Ovary (tissue), 9 donors: Measurements from ENCODE around the gene HTR3D. TPM values are rescaled to one million over a fixed set of nuclear protein-coding genes. Genes with fewer than 3 reads are reported as not detected.
"Not testable (repeated sequence)": the region's sequence is repeated elsewhere in the genome, so short reads cannot be mapped to it uniquely, and the experiment has no call there.

ENCODE experiments used
- DNase-seq, 5 donors: peaks; one replicate each; pipeline ENCODE4 v3.0.0-alpha.2; 2019 to 2020
- H3K27ac ChIP-seq, 2 donors: fragments of 200-600 bp; one replicate each; pipeline versions ENCODE4 v1.5.1 to v1.8.0; 2019 to 2022
- H3K27me3 ChIP-seq: fragments of 200-600 bp; one replicate; pipeline ENCODE4 v1.8.0; 2022
- H3K36me3 ChIP-seq: fragments of 200-600 bp; sonication (generic); one replicate; pipeline ENCODE4 v1.5.1; 2019
- H3K4me1 ChIP-seq: one replicate; pipeline ENCODE4 v1.8.1; 2013; ENCODE audit warnings: mild to moderate bottlenecking, moderate library complexity; ENCODE audit not compliant: insufficient read depth
- H3K4me3 ChIP-seq: fragments of 200-600 bp; sonication (generic); one replicate; pipeline ENCODE4 v1.5.1; 2017
- H3K9me3 ChIP-seq, 2 donors: fragments of 200-600 bp in 1 of 2; sonication (generic) in 1 of 2; one replicate each; pipeline versions ENCODE4 v1.5.1 to v1.8.1; 2013 to 2019; ENCODE audit warnings: mild to moderate bottlenecking in 1 of 2, moderate library complexity in 1 of 2
- CTCF ChIP-seq, 3 donors: fragments of 450-650 bp in 2 of 3; fragments of 200-600 bp in 1 of 3; IDR thresholded peaks; one replicate each; pipeline versions ENCODE4 v1.5.1 to v1.8.0; 2016 to 2022; ENCODE audit warnings: antibody characterized with exemption in 3 of 3, mild to moderate bottlenecking in 1 of 3
- EP300 ChIP-seq: sonication (generic); formaldehyde crosslinking; IDR thresholded peaks from one replicate; pipeline ENCODE4 v1.6.1; 2017; ENCODE audit warnings: antibody characterized with exemption
- POLR2A ChIP-seq: fragments of 450-650 bp; IDR thresholded peaks from one replicate; pipeline ENCODE4 v1.6.1; 2017; ENCODE audit warnings: antibody characterized with exemption, mild to moderate bottlenecking, moderate library complexity
- WGBS, 3 donors: extraction: QIAGEN DNeasy Blood & Tissue Kit in 1 of 3; methylation state at CpG; one replicate each; pipeline versions ENCODE4 v1.1.5 to v1.1.7; 2013 to 2017; 5-methylcytosine and 5-hydroxymethylcytosine counted together
- intact Hi-C, 4 donors: fragments of 100-400 bp; cut with DNase I; formaldehyde crosslinking; loops; one replicate each; pipeline versions ENCODE4 v1.11.0 to v1.15.1; 2022 to 2023
- polyA plus RNA-seq, 2 donors: library from polyadenylated mRNA; stranded (reverse); fragments of 200-250 nt in 1 of 2; fragments of 350-450 nt in 1 of 2; fragmentation: Illumina TruSeq in 1 of 2; extraction: RNeasy Lipid Tissue Mini Kit (QIAGEN cat#74804) in 1 of 2; gene quantifications; one replicate each; pipeline ENCODE4 v1.2.3, GENCODE V29; 2013 to 2014
- total RNA-seq, 7 donors: library from RNA; depleted of rRNA in 2 of 7; stranded (reverse); fragments of >200 nt in 2 of 7; fragmentation: NEBNext Ultra II Directional in 3 of 7; extraction: Animal tissue kit (Norgen Biotek cat#: 25700) in 3 of 7; gene quantifications; one replicate each; pipeline versions ENCODE4 v1.1.0 to v1.2.4, GENCODE V29; 2016 to 2023
- donor health status: DM: no; HTN: no; CAD: no; lungs with moderate emphysema.
- donor health status: DM: no; HTN: no; CAD: no.
- donor health status: Bipolar disorder and iron deficiency.
- donor health status: DM: yes; HTN: yes; CAD: no.
- donor health status: DM: no; HTN: no; CAD: no.
- donor health status: DM: yes; HTN: yes; CAD: no.

HTR3D gene
- total and polyA plus RNA-seq, 9 donors, result 0.24 TPM; not detected in 8

- Histone ChIP-seq H3K36me3 (no peaks in the 10 kb centered on the region), H3K27me3 (no peaks in the 10 kb centered on the region), H3K4me1 (no peaks in the 10 kb centered on the region), H3K4me3 (no peak overlapping the region), H3K27ac (no peak overlapping the region), H3K9me3 (no peaks in the 10 kb centered on the region)
- no peak for DNase-seq
- TF ChIP-seq POLR2A (no peak), EP300 (no peak), CTCF (IDR thresholded peaks at IDR 0.05) (no peak)
- intact Hi-C loops, result no loop called here
These were observed 31.1 kb downstream of the HTR3D start for GRCh38 chr3:184062637-184063036.

- no peak for TF ChIP-seq POLR2A
- 37 to 59% (median 47%) methylated on average over 2 of the region's 2 CpGs for WGBS, 3 donors
- no peak overlapping the region for H3K27ac ChIP-seq
- no peaks in the 10 kb centered on the region for H3K27me3 ChIP-seq
- DNase-seq, result no peak
- H3K9me3 ChIP-seq, result peaks cover 0 to 3% of the 10 kb centered on the region in 2 donors
- intact Hi-C loops, result no loop called here
- no peaks in the 10 kb centered on the region for H3K4me1 ChIP-seq
- no peak overlapping the region for H3K4me3 ChIP-seq
- no peaks in the 10 kb centered on the region for H3K36me3 ChIP-seq
These were observed 34.7 kb downstream of the HTR3D start for GRCh38 chr3:184066211-184066610.

DNA sequence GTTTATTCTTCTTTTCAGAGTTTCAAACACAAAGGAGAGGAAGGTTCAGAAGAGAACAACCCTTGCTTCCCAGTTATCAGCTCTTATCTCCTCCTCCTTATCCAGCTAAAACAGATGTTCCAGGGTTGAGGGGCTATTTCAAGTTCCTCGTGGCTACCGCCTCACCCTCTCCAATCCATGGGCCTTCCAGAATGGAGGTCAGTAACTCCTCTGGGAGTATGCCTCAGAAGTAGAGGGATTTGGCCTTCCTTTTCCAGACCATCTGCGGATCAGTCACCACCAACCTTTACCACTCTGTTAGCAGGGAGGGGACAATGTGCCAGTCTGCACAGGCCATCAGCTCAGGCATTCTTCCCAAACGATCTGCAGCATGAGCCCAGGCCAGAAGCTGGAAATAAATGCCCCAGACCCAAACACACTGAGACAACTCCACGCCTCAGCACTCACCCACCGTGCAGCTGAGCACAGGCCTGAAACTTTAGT, 36.1 kb downstream of the HTR3D start:
- WGBS, 3 donors, result 61 to 66% (median 62%) methylated on average over 6 of the region's 6 CpGs
- no peak overlapping the region for H3K27ac ChIP-seq
- H3K27me3 ChIP-seq, result no peaks in the 10 kb centered on the region
- TF ChIP-seq EP300, result no peak
- TF ChIP-seq CTCF (IDR thresholded peaks at IDR 0.05), result no peak
- no peak for TF ChIP-seq POLR2A
- H3K4me3 ChIP-seq, result no peak overlapping the region
- no peaks in the 10 kb centered on the region for H3K36me3 ChIP-seq
- intact Hi-C loops, result no loop called here
- peaks cover 0 to 3% of the 10 kb centered on the region in 2 donors for H3K9me3 ChIP-seq
- DNase-seq, result no peak
- no peaks in the 10 kb centered on the region for H3K4me1 ChIP-seq

DNA sequence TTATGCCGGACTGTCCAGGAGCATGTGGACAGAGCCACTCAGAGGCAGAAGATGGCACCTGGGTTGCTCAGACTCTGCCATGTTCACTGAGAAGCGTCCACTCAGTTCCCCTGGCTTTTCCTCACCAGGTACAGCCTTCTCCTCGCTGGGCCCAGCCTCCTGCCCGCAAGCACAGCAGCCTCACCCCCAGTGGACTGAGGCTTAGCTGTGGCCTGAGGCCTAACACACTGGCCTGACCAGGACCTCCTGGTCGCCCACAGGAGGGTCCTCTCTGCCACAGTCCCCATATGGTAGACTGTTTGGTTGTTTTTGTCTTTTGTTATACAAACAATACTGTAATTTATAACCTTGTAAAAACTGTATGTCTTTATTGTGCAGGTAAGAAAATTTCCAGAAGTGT, 36.8 kb downstream of the HTR3D start:
- WGBS, 3 donors, result 85 to 95% (median 93%) methylated on average over 5 of the region's 5 CpGs
- H3K36me3 ChIP-seq, result no peaks in the 10 kb centered on the region
- no peak overlapping the region for H3K4me3 ChIP-seq
- no peaks in the 10 kb centered on the region for H3K27me3 ChIP-seq
- intact Hi-C loops, result no loop called here
- no peak for DNase-seq
- H3K27ac ChIP-seq, result no peak overlapping the region
- TF ChIP-seq CTCF (IDR thresholded peaks at IDR 0.05), result no peak
- no peak for TF ChIP-seq POLR2A
- no peak for TF ChIP-seq EP300
- H3K4me1 ChIP-seq, result no peaks in the 10 kb centered on the region
- peaks cover 0 to 3% of the 10 kb centered on the region in 2 donors for H3K9me3 ChIP-seq

- H3K4me3 ChIP-seq, H3K27me3 ChIP-seq, H3K27ac ChIP-seq, H3K36me3 ChIP-seq, intact Hi-C loops, DNase-seq, H3K4me1 ChIP-seq, H3K9me3 ChIP-seq: not testable (repeated sequence)
- 85 to 89% (median 88%) methylated on average over 7 of the region's 7 CpGs for WGBS, 3 donors
These were observed 39.6 kb downstream of the HTR3D start for GRCh38 chr3:184071142-184071541.

DNA sequence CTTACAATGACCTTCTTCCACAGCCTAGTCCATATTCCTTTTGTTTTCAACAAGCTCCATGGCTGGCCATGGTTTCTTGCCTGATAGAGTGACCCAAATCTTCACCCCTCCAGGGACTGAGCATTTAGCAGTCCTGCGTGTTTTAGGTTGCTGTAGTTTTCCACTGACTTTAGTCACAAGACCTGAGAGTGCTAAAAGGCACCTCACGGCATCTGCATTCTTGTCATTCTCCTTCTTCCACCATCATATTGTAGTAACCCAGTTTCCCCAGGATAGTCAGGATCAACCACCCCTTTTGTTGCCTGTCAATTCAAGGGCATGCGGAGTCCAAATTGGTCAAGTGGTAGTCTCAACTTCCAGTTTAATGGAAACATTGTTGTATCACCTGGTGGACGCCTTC, 42.1 kb downstream of the HTR3D start:
- Histone ChIP-seq H3K36me3 (no peaks in the 10 kb centered on the region), H3K27me3 (no peaks in the 10 kb centered on the region), H3K4me1 (no peaks in the 10 kb centered on the region), H3K4me3 (no peak overlapping the region), H3K27ac (no peak overlapping the region), H3K9me3 (peaks cover 0 to 3% of the 10 kb centered on the region in 2 donors)
- TF ChIP-seq EP300, result no peak
- TF ChIP-seq POLR2A, result no peak
- no peak for TF ChIP-seq CTCF (IDR thresholded peaks at IDR 0.05)
- 72 to 82% (median 78%) methylated on average over 4 of the region's 4 CpGs for WGBS, 3 donors
- DNase-seq, result no peak
- intact Hi-C loops, result no loop called here
